ENCODE results near the gene POMGNT1. TPM values are rescaled to one million over a fixed set of nuclear protein-coding genes. Genes with fewer than 3 reads are reported as not detected.

POMGNT1 gene
- total and polyA plus RNA-seq, 8 donors, result 2.9 to 47.3 (median 36.2) TPM

- 64 to 76% (median 71%) methylated on average over 5 of the region's 5 CpGs for whole genome bisulfite sequencing, 5 donors
- H3K36me3 ChIP-seq, result peaks cover 23 to 71% (median 62%) of the 10 kb centered on the region in 4 donors
These were observed 3.5 kb downstream of the POMGNT1 start for GRCh38 chr1:46194641-46195193.

DNA sequence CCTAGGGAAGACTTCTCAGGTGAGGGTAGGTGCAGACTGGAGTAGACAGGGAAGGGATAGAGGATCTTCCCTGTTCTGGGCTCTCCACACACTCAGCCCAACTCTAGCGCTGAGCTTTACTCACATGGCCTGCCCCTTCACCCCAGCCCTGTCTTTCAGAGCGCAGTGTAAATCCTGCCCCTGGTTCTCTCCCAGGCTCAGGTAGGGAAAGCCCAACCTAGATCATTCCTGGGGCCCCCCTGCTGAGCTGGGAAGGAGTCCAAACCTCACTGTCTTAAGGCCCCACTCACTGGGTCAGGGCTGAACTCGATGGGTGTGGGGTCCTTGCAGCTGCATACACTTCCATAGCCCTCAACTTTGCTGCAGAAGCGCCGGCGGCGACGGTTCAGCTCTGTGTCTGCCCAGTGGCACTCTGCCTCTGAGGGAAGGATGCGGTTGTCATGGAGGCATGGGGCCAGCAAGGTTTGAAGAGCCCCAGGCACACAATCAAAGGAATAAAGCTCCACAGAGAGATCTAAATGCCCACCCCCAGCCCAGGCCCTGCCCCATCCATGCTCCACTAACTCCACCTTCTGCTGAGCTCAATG lies 4.2 kb downstream of the POMGNT1 start:
- H3K27ac ChIP-seq, result no peak overlapping the region
- no peaks in the 10 kb centered on the region for H3K27me3 ChIP-seq
- no peak overlapping the region for H3K4me3 ChIP-seq
- H3K36me3 ChIP-seq, result peaks cover 23 to 78% (median 69%) of the 10 kb centered on the region in 4 donors
- peaks cover 14 to 48% (median 36%) of the 10 kb centered on the region in 4 donors for H3K4me1 ChIP-seq
- TF ChIP-seq EP300 (IDR thresholded peaks at IDR 0.05), result no peak
- no peak for TF ChIP-seq POLR2AphosphoS5 (IDR thresholded peaks at IDR 0.05)
- no peak for TF ChIP-seq POLR2A (IDR thresholded peaks at IDR 0.05)
- TF ChIP-seq, protein P1, sequence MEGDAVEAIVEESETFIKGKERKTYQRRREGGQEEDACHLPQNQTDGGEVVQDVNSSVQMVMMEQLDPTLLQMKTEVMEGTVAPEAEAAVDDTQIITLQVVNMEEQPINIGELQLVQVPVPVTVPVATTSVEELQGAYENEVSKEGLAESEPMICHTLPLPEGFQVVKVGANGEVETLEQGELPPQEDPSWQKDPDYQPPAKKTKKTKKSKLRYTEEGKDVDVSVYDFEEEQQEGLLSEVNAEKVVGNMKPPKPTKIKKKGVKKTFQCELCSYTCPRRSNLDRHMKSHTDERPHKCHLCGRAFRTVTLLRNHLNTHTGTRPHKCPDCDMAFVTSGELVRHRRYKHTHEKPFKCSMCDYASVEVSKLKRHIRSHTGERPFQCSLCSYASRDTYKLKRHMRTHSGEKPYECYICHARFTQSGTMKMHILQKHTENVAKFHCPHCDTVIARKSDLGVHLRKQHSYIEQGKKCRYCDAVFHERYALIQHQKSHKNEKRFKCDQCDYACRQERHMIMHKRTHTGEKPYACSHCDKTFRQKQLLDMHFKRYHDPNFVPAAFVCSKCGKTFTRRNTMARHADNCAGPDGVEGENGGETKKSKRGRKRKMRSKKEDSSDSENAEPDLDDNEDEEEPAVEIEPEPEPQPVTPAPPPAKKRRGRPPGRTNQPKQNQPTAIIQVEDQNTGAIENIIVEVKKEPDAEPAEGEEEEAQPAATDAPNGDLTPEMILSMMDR (IDR thresholded peaks at IDR 0.05), result no peak
- no peaks in the 10 kb centered on the region for H3K9me3 ChIP-seq
- DNase-seq, result no peak
- 71 to 92% (median 80%) methylated on average over 9 of the region's 9 CpGs for WGBS, 5 donors
- intact Hi-C loops (cut with DNase I; ENCODE audit: low total_unique reads), result no loop called here

More at GRCh38 chr1:46194641-46195193, 3.5 kb downstream of the POMGNT1 start:
- no peaks in the 10 kb centered on the region for H3K9me3 ChIP-seq
- no peaks in the 10 kb centered on the region for H3K27me3 ChIP-seq
- peaks cover 9 to 49% (median 35%) of the 10 kb centered on the region in 4 donors for H3K4me1 ChIP-seq
- TF ChIP-seq POLR2A (IDR thresholded peaks at IDR 0.05), result no peak
- TF ChIP-seq, protein P1 (IDR thresholded peaks at IDR 0.05), result no peak
- no peak for TF ChIP-seq POLR2AphosphoS5 (IDR thresholded peaks at IDR 0.05)
- no peak for TF ChIP-seq EP300 (IDR thresholded peaks at IDR 0.05)
- DNase-seq, result no peak
- H3K4me3 ChIP-seq, result no peak overlapping the region
- no peak overlapping the region for H3K27ac ChIP-seq
- intact Hi-C loops (cut with DNase I; ENCODE audit: low total_unique reads), result no loop called here

- DNase-seq, result no peak
- no peak overlapping the region for H3K27ac ChIP-seq
- intact Hi-C loops (cut with DNase I; ENCODE audit: low total_unique reads), result no loop called here
- peaks cover 21 to 50% (median 37%) of the 10 kb centered on the region in 4 donors for H3K4me1 ChIP-seq
- H3K36me3 ChIP-seq, result peaks cover 23 to 83% (median 77%) of the 10 kb centered on the region in 4 donors
- H3K4me3 ChIP-seq, result no peak overlapping the region
- WGBS, 5 donors, result 81 to 96% (median 92%) methylated on average over 6 to 7 of the region's 7 CpGs
- H3K27me3 ChIP-seq, result no peaks in the 10 kb centered on the region
- H3K9me3 ChIP-seq, result no peaks in the 10 kb centered on the region
- TF ChIP-seq POLR2A (IDR thresholded peaks at IDR 0.05), result no peak
- no peak for TF ChIP-seq EP300 (IDR thresholded peaks at IDR 0.05)
- TF ChIP-seq, protein P1 (IDR thresholded peaks at IDR 0.05), result no peak
- TF ChIP-seq POLR2AphosphoS5 (IDR thresholded peaks at IDR 0.05), result no peak
These were observed 4.9 kb downstream of the POMGNT1 start for GRCh38 chr1:46193285-46193684.

DNA sequence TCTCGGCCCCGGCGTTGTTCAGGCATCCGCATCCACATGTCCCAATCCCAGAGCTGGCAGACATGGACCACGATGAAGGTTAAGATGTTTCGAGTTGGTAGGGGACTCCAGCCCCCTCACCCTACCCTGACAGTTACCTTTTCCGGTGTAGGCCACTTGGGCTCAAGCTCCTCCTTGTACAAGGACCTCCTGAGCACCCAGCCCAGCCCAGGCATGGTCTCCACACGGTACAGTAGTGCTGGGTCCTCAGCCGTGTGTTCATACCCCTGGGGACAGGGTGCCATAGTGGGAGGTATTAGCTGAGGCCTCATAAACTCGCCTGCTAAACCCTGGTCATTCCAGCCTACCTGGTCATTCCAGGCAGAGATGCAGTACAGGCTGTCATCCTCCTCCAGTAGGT lies 6.1 kb downstream of the POMGNT1 start:
- H3K27ac ChIP-seq, result no peak overlapping the region
- 87 to 96% (median 91%) methylated on average over 10 of the region's 10 CpGs for WGBS, 5 donors
- intact Hi-C loops (cut with DNase I; ENCODE audit: low total_unique reads), result no loop called here
- TF ChIP-seq, protein P1 (IDR thresholded peaks at IDR 0.05), result no peak
- no peak for TF ChIP-seq POLR2AphosphoS5 (IDR thresholded peaks at IDR 0.05)
- TF ChIP-seq EP300 (IDR thresholded peaks at IDR 0.05), result no peak
- TF ChIP-seq POLR2A (IDR thresholded peaks at IDR 0.05), result no peak
- no peak overlapping the region for H3K4me3 ChIP-seq
- no peaks in the 10 kb centered on the region for H3K27me3 ChIP-seq
- H3K9me3 ChIP-seq, result no peaks in the 10 kb centered on the region
- peaks cover 23 to 94% (median 88%) of the 10 kb centered on the region in 4 donors for H3K36me3 ChIP-seq
- no peak for DNase-seq
- peaks cover 25 to 52% (median 40%) of the 10 kb centered on the region in 4 donors for H3K4me1 ChIP-seq
